Brain pericyte (primary cell): ENCODE measurements around the gene CD3D.
"Not testable (repeated sequence)": the region's sequence is repeated elsewhere in the genome, so short reads cannot be mapped to it uniquely, and the experiment has no call there.

Experiments
- DNase-seq: peaks from one replicate; pipeline ENCODE4 v3.0.0-alpha.2; 2012; ENCODE audit warnings: low read depth, low spot score

Gene CD3D

GRCh38 chr11:118339281-118339961 is 3.1 kb downstream of the CD3D start:
- DNase-seq: no peak

GRCh38 chr11:118338637-118339061 is 3.9 kb downstream of the CD3D start:
- DNase-seq: no peak

GRCh38 chr11:118334745-118335144 is 7.8 kb downstream of the CD3D start:
- DNase-seq: no peak

- no peak for DNase-seq
These were observed 13.8 kb downstream of the CD3D start for GRCh38 chr11:118328745-118329144.

GRCh38 chr11:118325283-118325682 is 17.2 kb downstream of the CD3D start:
- DNase-seq: no peak

GRCh38 chr11:118322721-118323120 is 19.8 kb downstream of the CD3D start:
- DNase-seq: no peak

- DNase-seq: no peak
These were observed 21.0 kb downstream of the CD3D start for GRCh38 chr11:118321386-118322082.

- no peak for DNase-seq
These were observed 22.0 kb downstream of the CD3D start for GRCh38 chr11:118320515-118320914.

GRCh38 chr11:118319337-118319707 is 23.2 kb downstream of the CD3D start:
- DNase-seq: no peak

GRCh38 chr11:118318581-118319336 is 23.7 kb downstream of the CD3D start:
- no peak for DNase-seq

GRCh38 chr11:118318124-118318523 is 24.4 kb downstream of the CD3D start:
- DNase-seq: no peak

- no peak for DNase-seq
These were observed 27.5 kb downstream of the CD3D start for GRCh38 chr11:118314988-118315411.

- no peak for DNase-seq
These were observed 29.3 kb downstream of the CD3D start for GRCh38 chr11:118313242-118313641.

GRCh38 chr11:118312328-118312727 is 30.2 kb downstream of the CD3D start:
- no peak for DNase-seq

- no peak for DNase-seq
These were observed 31.0 kb downstream of the CD3D start for GRCh38 chr11:118311518-118311917.

GRCh38 chr11:118310781-118311485 is 31.6 kb downstream of the CD3D start:
- DNase-seq: no peak

GRCh38 chr11:118310271-118310670 is 32.2 kb downstream of the CD3D start:
- DNase-seq: no peak

- not testable (repeated sequence) for DNase-seq
These were observed 33.4 kb downstream of the CD3D start for GRCh38 chr11:118308995-118309528.

GRCh38 chr11:118306556-118306955 is 35.9 kb downstream of the CD3D start:
- no peak for DNase-seq

- DNase-seq: no peak
These were observed 36.8 kb downstream of the CD3D start for GRCh38 chr11:118305726-118306125.

GRCh38 chr11:118304568-118305248 is 37.8 kb downstream of the CD3D start, which contains the start of gene CD3E:
TSS of gene CD3E (plus strand) at chr11:118304730. CDS start at chr11:118304953, 223 bp downstream.
- DNase-seq: no peak
